GM13977 (cell line): ENCODE measurements around the gene VPS26A.

Experiments
- DNase-seq: peaks from one replicate; pipeline ENCODE4 v3.0.0; 2012; ENCODE audit warnings: low spot score
- in situ Hi-C: fragments of 300-500 bp; cut with MboI; formaldehyde crosslinking; loops from one replicate; pipeline ENCODE4 v1.12.0; 2022; ENCODE audit warnings: low sequenced_read_pairs, low pct_unique_long_range_greater_than_20kb, mixed read lengths, inconsistent platforms; ENCODE audit not compliant: unreplicated experiment
- TF ChIP-seq, protein P1 (sequence below): IDR thresholded peaks from 2 replicates; pipeline ENCODE4 v1.5.1; 2012; ENCODE audit warnings: mild to moderate bottlenecking, control low read depth; ENCODE audit not compliant: insufficient read depth; ENCODE audit errors: extremely low read depth, missing control alignments

The VPS26A gene

GRCh38 chr10:69119896-69120295 lies 4.1 kb upstream of the VPS26A start:
- in situ Hi-C loops: no loop called here
- TF ChIP-seq, protein P1, sequence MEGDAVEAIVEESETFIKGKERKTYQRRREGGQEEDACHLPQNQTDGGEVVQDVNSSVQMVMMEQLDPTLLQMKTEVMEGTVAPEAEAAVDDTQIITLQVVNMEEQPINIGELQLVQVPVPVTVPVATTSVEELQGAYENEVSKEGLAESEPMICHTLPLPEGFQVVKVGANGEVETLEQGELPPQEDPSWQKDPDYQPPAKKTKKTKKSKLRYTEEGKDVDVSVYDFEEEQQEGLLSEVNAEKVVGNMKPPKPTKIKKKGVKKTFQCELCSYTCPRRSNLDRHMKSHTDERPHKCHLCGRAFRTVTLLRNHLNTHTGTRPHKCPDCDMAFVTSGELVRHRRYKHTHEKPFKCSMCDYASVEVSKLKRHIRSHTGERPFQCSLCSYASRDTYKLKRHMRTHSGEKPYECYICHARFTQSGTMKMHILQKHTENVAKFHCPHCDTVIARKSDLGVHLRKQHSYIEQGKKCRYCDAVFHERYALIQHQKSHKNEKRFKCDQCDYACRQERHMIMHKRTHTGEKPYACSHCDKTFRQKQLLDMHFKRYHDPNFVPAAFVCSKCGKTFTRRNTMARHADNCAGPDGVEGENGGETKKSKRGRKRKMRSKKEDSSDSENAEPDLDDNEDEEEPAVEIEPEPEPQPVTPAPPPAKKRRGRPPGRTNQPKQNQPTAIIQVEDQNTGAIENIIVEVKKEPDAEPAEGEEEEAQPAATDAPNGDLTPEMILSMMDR: no peak
- DNase-seq: no peak

- DNase-seq: no peak
- TF ChIP-seq, protein P1: no peak
- in situ Hi-C loops: no loop called here
These were observed 652 bp upstream of the VPS26A start for GRCh38 chr10:69123306-69123746.

DNA sequence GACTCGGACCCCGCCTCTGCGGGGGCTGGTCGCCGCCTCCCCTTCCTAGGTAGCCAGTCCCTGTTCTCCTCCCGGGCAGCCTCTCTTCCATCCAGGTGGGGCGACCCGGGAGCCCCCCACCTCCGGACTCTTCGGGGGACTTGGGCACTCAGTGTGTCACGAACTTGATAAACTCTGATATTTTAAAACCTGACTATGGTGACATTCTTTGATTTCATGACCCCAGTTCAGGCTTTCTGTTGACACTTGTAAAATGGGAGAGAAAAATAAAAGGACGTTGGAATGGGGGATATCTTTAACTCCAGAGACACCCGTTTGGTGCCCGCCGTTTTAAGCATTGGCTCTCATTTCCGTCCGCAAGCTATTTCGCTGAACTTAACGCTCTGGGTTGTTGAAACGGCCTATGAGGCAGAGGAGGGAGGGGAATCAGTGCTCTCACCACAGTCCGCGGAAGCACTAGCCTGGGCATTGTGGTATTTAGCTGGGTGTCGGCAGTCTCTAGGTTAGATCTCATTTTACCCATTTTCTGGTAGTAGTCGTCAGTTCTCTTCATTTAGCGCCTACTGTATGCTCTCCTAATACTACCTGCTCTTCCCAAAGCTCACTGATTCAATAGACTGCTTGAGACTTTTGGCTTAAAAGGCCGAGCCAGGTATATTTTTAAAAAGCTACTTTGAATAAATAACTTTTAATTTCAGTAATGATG lies 738 bp downstream of the VPS26A start:
- TF ChIP-seq, protein P1: no peak
- peak; percentile 65 for DNase-seq
- in situ Hi-C loops: no loop called here

DNA sequence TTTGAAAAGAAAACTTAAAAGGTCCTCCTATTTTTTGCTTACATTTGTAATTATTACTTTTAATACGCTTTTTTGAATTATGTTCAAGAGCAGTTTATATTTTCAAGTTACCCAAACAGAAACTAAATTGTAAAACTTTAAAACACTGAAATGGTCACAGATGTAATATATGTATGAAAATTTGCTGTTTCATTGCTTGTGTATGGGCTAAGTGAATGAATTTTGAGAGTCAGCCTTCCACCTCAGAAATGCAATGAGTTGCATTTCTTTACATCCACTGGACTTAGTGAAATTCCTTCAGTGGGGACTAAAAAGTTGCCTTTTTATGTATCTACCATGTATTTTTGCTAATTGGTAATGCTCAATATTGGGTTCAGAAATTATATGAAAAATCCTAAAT lies 1.6 kb downstream of the VPS26A start:
- DNase-seq: no peak
- in situ Hi-C loops: no loop called here
- TF ChIP-seq, protein P1: no peak

DNA sequence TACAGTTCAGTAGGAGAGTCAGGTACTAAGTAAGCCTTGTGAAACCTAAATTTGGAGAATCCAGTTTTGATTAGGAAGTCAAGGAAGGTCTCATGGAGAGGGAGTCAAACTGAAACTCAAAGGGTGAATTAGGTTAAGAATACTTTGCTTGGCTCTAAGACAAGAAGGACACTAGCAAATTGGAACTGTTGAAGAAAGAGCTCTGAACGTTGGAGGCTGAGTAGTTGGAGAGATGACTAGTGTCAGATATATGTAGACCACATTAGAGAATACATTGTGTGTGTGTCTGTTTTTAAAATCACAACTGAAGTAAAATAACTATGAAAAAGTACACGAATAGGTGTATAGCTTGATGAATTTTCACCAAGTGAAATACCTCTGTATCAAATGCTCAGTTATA lies 6.3 kb downstream of the VPS26A start:
- in situ Hi-C loops: no loop called here
- DNase-seq: no peak
- TF ChIP-seq, protein P1: no peak

- TF ChIP-seq, protein P1: no peak
- in situ Hi-C loops: no loop called here
- DNase-seq: no peak
These were observed 16.0 kb downstream of the VPS26A start for GRCh38 chr10:69139961-69140360.
